Esophagus (tissue), 2 donors: ENCODE data around the gene OR1S1. TPM values are rescaled to one million over a fixed set of nuclear protein-coding genes. Genes with fewer than 3 reads are reported as not detected.

ENCODE experiments used
- polyA plus RNA-seq, 2 donors: library from polyadenylated mRNA; stranded (reverse); fragments of 200-250 nt; gene quantifications; one replicate each; pipeline ENCODE4 v1.2.3, GENCODE V29; 2013
- donor health status: healthy with polysubstance abuse.
- donor health status: Bipolar disorder and iron deficiency.

OR1S1 gene
- polyA plus RNA-seq, 2 donors = not detected

Other genes with a start within 250 kb of the OR1S1 start
- gene OR9Q1, start 188.8 kb upstream of the OR1S1 start, polyA plus RNA-seq = not detected
- not detected for gene OR6Q1, start 181.8 kb upstream of the OR1S1 start, polyA plus RNA-seq
- gene OR9I1, start 87.2 kb upstream of the OR1S1 start, polyA plus RNA-seq = not detected
- not detected for gene OR9Q2, start 23.6 kb upstream of the OR1S1 start, polyA plus RNA-seq
- gene OR1S2, start 8.6 kb upstream of the OR1S1 start, polyA plus RNA-seq = not detected
- not detected for gene OR10Q1, start 16.2 kb downstream of the OR1S1 start, polyA plus RNA-seq
- gene OR10W1, start 55.5 kb downstream of the OR1S1 start, polyA plus RNA-seq = not detected
- gene OR5B17, start 146.3 kb downstream of the OR1S1 start, polyA plus RNA-seq = not detected
- gene OR5B3, start 194.2 kb downstream of the OR1S1 start, polyA plus RNA-seq = not detected
- not detected for gene OR5B2, start 215.4 kb downstream of the OR1S1 start, polyA plus RNA-seq
- gene OR5B12, start 229.5 kb downstream of the OR1S1 start, polyA plus RNA-seq = not detected